ENCODE data around the gene UFD1. TPM values are rescaled to one million over a fixed set of nuclear protein-coding genes. Genes with fewer than 3 reads are reported as not detected.

The UFD1 gene
- total RNA-seq, 4 donors from 2014 or later, result 27.9 to 56.1 (median 52.5) TPM

GRCh38 chr22:19406281-19406811, 72.6 kb downstream of the UFD1 start:
- no peak overlapping the region for H3K27ac ChIP-seq
- peaks cover 62% of the 10 kb centered on the region for H3K36me3 ChIP-seq
- 68% methylated on average over 3 of the region's 3 CpGs for WGBS

DNA sequence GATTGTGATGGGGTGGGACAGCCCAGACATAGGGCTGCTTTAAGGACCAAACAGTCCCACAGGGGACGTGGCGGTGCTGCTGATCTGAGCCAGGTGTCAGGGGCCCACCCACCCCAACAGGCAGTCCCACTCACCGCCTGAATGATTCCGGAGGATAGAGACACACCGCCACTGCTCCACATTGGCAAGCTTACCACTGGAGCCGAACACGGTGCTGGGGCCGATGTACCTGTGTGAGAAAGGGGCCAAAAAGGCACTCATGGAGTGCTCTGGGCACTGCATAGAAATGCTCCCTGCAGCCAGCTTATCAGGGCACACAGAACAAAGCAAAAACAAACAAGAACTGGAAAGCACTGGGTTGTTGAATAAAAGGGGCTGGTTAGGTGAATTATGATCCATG, 73.3 kb downstream of the UFD1 start:
- Histone ChIP-seq H3K4me3 (no peak overlapping the region), H3K27me3 (no peaks in the 10 kb centered on the region), H3K36me3 (peaks cover 66% of the 10 kb centered on the region), H3K9me3 (no peaks in the 10 kb centered on the region), H3K27ac (no peak overlapping the region), H3K4me1 (no peaks in the 10 kb centered on the region)
- no peak for DNase-seq (ENCODE audit: low spot score in 2 of 2)
- no peak for TF ChIP-seq POLR2A (IDR thresholded peaks at IDR 0.05)
- TF ChIP-seq EP300 (IDR thresholded peaks at IDR 0.05), result no peak
- TF ChIP-seq, protein P1, sequence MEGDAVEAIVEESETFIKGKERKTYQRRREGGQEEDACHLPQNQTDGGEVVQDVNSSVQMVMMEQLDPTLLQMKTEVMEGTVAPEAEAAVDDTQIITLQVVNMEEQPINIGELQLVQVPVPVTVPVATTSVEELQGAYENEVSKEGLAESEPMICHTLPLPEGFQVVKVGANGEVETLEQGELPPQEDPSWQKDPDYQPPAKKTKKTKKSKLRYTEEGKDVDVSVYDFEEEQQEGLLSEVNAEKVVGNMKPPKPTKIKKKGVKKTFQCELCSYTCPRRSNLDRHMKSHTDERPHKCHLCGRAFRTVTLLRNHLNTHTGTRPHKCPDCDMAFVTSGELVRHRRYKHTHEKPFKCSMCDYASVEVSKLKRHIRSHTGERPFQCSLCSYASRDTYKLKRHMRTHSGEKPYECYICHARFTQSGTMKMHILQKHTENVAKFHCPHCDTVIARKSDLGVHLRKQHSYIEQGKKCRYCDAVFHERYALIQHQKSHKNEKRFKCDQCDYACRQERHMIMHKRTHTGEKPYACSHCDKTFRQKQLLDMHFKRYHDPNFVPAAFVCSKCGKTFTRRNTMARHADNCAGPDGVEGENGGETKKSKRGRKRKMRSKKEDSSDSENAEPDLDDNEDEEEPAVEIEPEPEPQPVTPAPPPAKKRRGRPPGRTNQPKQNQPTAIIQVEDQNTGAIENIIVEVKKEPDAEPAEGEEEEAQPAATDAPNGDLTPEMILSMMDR (IDR thresholded peaks at IDR 0.05), result no peak
- no peak for TF ChIP-seq POLR2AphosphoS5 (IDR thresholded peaks at IDR 0.05)
- WGBS, result 95% methylated on average over 8 of the region's 8 CpGs

More at GRCh38 chr22:19406281-19406811, 72.6 kb downstream of the UFD1 start:
- H3K9me3 ChIP-seq, result no peaks in the 10 kb centered on the region
- H3K4me3 ChIP-seq, result no peak overlapping the region
- DNase-seq (ENCODE audit: low spot score in 2 of 2), result no peak
- no peaks in the 10 kb centered on the region for H3K4me1 ChIP-seq
- TF ChIP-seq EP300 (IDR thresholded peaks at IDR 0.05), result no peak
- TF ChIP-seq POLR2AphosphoS5 (IDR thresholded peaks at IDR 0.05), result no peak
- no peak for TF ChIP-seq POLR2A (IDR thresholded peaks at IDR 0.05)
- H3K27me3 ChIP-seq, result no peaks in the 10 kb centered on the region

- no peaks in the 10 kb centered on the region for H3K27me3 ChIP-seq
- DNase-seq (ENCODE audit: low spot score in 2 of 2), result no peak
- no peak overlapping the region for H3K27ac ChIP-seq
- H3K4me1 ChIP-seq, result no peaks in the 10 kb centered on the region
- TF ChIP-seq POLR2A (IDR thresholded peaks at IDR 0.05), result no peak
- TF ChIP-seq, protein P1 (IDR thresholded peaks at IDR 0.05), result no peak
- no peak for TF ChIP-seq EP300 (IDR thresholded peaks at IDR 0.05)
- TF ChIP-seq POLR2AphosphoS5 (IDR thresholded peaks at IDR 0.05), result no peak
- WGBS, result 88% methylated on average over 4 of the region's 4 CpGs
- no peaks in the 10 kb centered on the region for H3K9me3 ChIP-seq
- no peak overlapping the region for H3K4me3 ChIP-seq
- peaks cover 70% of the 10 kb centered on the region for H3K36me3 ChIP-seq
Measured at GRCh38 chr22:19405133-19405532, 73.9 kb downstream of the UFD1 start.

- peaks cover 70% of the 10 kb centered on the region for H3K36me3 ChIP-seq
- WGBS, result 95% methylated on average over 3 of the region's 3 CpGs
- no peak for DNase-seq (ENCODE audit: low spot score in 2 of 2)
Measured at GRCh38 chr22:19404676-19405075, 74.3 kb downstream of the UFD1 start.

DNA sequence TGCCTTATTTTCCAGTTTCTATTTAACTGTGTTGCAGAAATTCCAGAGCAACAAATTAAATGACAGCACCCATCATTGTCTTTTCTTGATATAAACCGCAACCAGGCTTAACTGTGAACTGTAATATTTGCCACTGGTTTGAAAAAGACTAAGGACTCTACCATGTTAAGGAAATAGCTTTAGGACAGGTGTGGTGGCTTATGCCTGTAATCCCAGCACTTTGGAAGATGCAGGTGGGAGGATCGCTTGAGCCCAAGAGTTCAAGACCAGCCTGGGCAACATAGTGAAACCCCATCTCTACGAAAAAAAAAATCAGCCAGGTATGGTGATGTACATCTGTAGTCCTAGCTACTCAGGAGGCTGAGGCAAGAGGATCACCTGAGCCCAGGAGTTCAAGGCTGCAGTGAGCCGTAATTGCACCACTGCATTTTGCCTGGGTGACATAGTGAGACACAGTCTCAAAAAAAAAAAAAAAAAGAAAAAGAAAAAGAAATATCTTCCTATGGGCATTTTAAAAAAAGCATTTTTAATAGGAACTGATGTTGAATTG, 76.3 kb downstream of the UFD1 start:
- Histone ChIP-seq H3K9me3 (no peaks in the 10 kb centered on the region), H3K27me3 (no peaks in the 10 kb centered on the region), H3K4me1 (no peaks in the 10 kb centered on the region), H3K4me3 (no peak overlapping the region), H3K36me3 (peaks cover 69% of the 10 kb centered on the region), H3K27ac (no peak overlapping the region)
- WGBS, result 92% methylated on average over 4 of the region's 4 CpGs
- DNase-seq (ENCODE audit: low spot score in 2 of 2), result no peak
- no peak for TF ChIP-seq POLR2AphosphoS5 (IDR thresholded peaks at IDR 0.05)
- no peak for TF ChIP-seq EP300 (IDR thresholded peaks at IDR 0.05)
- TF ChIP-seq POLR2A (IDR thresholded peaks at IDR 0.05), result no peak
- TF ChIP-seq, protein P1 (IDR thresholded peaks at IDR 0.05), result no peak

More at GRCh38 chr22:19404676-19405075, 74.3 kb downstream of the UFD1 start:
- Histone ChIP-seq H3K27ac (no peak overlapping the region), H3K27me3 (no peaks in the 10 kb centered on the region), H3K4me1 (no peaks in the 10 kb centered on the region), H3K9me3 (no peaks in the 10 kb centered on the region), H3K4me3 (no peak overlapping the region)
- TF ChIP-seq, protein P1 (IDR thresholded peaks at IDR 0.05), result no peak
- TF ChIP-seq POLR2A (IDR thresholded peaks at IDR 0.05) (no peak), POLR2AphosphoS5 (IDR thresholded peaks at IDR 0.05) (no peak), EP300 (IDR thresholded peaks at IDR 0.05) (no peak)
